Spleen (tissue), 11 donors: ENCODE results near the gene HIF3A. TPM values are rescaled to one million over a fixed set of nuclear protein-coding genes. Genes with fewer than 3 reads are reported as not detected.
A peak's percentile ranks its signal among the peaks of the same experiment; 100 is the strongest.

Source experiments
- DNase-seq: peaks from one replicate; pipeline ENCODE4 v3.0.0-alpha.2; 2020
- H3K27ac ChIP-seq, 8 donors: fragments of 200-600 bp; sonication (generic) in 7 of 8; 1 replicate in 4 of 8; 2 replicates in 4 of 8; pipeline versions ENCODE4 v1.5.0 to v1.8.0; 2016 to 2021; ENCODE audit warnings: inconsistent platforms in 4 of 8, mild to moderate bottlenecking in 4 of 8, moderate library complexity in 1 of 8
- H3K27me3 ChIP-seq, 7 donors: fragments of 200-600 bp; sonication (generic) in 6 of 7; replicated peaks in 1 of 7; 1 replicate in 4 of 7; 2 replicates in 3 of 7; pipeline versions ENCODE4 v1.5.0 to v1.8.0; 2016 to 2021; ENCODE audit warnings: inconsistent platforms in 3 of 7, mild to moderate bottlenecking in 1 of 7
- H3K36me3 ChIP-seq, 6 donors: fragments of 200-600 bp; sonication (generic) in 5 of 6; 1 replicate in 4 of 6; 2 replicates in 2 of 6; pipeline versions ENCODE4 v1.5.0 to v1.8.0; 2016 to 2021; ENCODE audit warnings: inconsistent platforms in 2 of 6
- H3K4me1 ChIP-seq, 6 donors: fragments of 200-600 bp; sonication (generic) in 5 of 6; 1 replicate in 3 of 6; 2 replicates in 3 of 6; pipeline versions ENCODE4 v1.5.0 to v1.8.0; 2016 to 2021; ENCODE audit warnings: inconsistent platforms in 3 of 6
- H3K4me3 ChIP-seq, 8 donors: fragments of 200-600 bp; sonication (generic) in 7 of 8; 1 replicate in 4 of 8; 2 replicates in 4 of 8; pipeline versions ENCODE4 v1.5.0 to v1.8.0; 2016 to 2021; ENCODE audit warnings: inconsistent platforms in 4 of 8, mild to moderate bottlenecking in 4 of 8, moderate library complexity in 2 of 8
- H3K9me3 ChIP-seq, 8 donors: fragments of 200-600 bp; sonication (generic) in 7 of 8; 1 replicate in 4 of 8; 2 replicates in 4 of 8; pipeline versions ENCODE4 v1.5.0 to v1.8.0; 2016 to 2021; ENCODE audit warnings: inconsistent platforms in 4 of 8
- CTCF ChIP-seq, 11 experiments: fragments of 200-600 bp in 7 of 11; fragments of 450-650 bp in 4 of 11; sonication (generic) in 4 of 11; IDR thresholded peaks in 8 of 11; conservative IDR thresholded peaks in 3 of 11; 1 replicate in 7 of 11; 2 replicates in 4 of 11; pipeline versions ENCODE4 v1.4.0 to v1.8.0; 2016 to 2021; ENCODE audit warnings: antibody characterized with exemption in 11 of 11, inconsistent platforms in 4 of 11, mild to moderate bottlenecking in 1 of 11
- POLR2A ChIP-seq, 3 donors: fragments of 450-650 bp; IDR thresholded peaks; one replicate each; pipeline ENCODE4 v1.5.1; 2017; ENCODE audit warnings: antibody characterized with exemption in 3 of 3, mild to moderate bottlenecking in 1 of 3
- POLR2AphosphoS5 ChIP-seq, 3 donors: sonication (generic); formaldehyde crosslinking; IDR thresholded peaks; one replicate each; pipeline ENCODE4 v1.5.1; 2017; ENCODE audit warnings: antibody characterized with exemption in 3 of 3
- WGBS, 5 donors: extraction: QIAGEN DNeasy Blood & Tissue Kit in 3 of 5; methylation state at CpG; one replicate each; pipeline versions ENCODE4 v1.1.5 to v1.1.7; 2013 to 2018; 5-methylcytosine and 5-hydroxymethylcytosine counted together
- intact Hi-C: fragments of 100-400 bp; cut with DNase I; formaldehyde crosslinking; loops from one replicate; pipeline ENCODE4 v1.15.0; 2023; ENCODE audit warnings: low total_unique reads
- polyA plus RNA-seq, 3 donors: library from polyadenylated mRNA; stranded (reverse); fragments of 200-250 nt; gene quantifications; one replicate each; pipeline ENCODE4 v1.2.1, GENCODE V29; 2013
- total RNA-seq, 7 donors: library from RNA; depleted of rRNA in 3 of 7; stranded (reverse); fragments of >200 nt in 3 of 7; fragmentation: NEBNext Ultra II Directional in 4 of 7; extraction: Animal tissue kit (Norgen Biotek cat#: 25700) in 4 of 7; gene quantifications; one replicate each; pipeline versions ENCODE4 v1.1.0 to v1.2.1, GENCODE V29; 2016 to 2021
- donor health status: healthy with polysubstance abuse.
- donor health status: DM: no; HTN: no; CAD: no; lungs with moderate emphysema.
- donor health status: DM: no; HTN: no; CAD: no.
- donor health status: Bipolar disorder and iron deficiency.
- donor health status: healthy.
- donor health status: DM: no; HTN: no; CAD: no.
- donor health status: DM: yes; HTN: yes; CAD: no.

The HIF3A gene
- total and polyA plus RNA-seq, 10 donors: 5.0 to 126 (median 78.5) TPM

GRCh38 chr19:46295401-46296201, 1.2 kb upstream of the HIF3A start:
- intact Hi-C loops: no loop called here
- Histone ChIP-seq H3K4me3 (no peak overlapping the region), H3K36me3 (no peaks in the 10 kb centered on the region), H3K27me3 (peaks cover 0 to 68% (median 9%) of the 10 kb centered on the region in 7 donors), H3K27ac (peak overlapping the region in 3 of 8 donors; percentile 84 to 90 (median 88)), H3K9me3 (peaks cover 0 to 8% (median 3%) of the 10 kb centered on the region in 8 donors), H3K4me1 (peaks cover 0 to 45% (median 23%) of the 10 kb centered on the region in 6 donors)
- WGBS, 5 donors: 62 to 83% (median 77%) methylated on average over 5 of the region's 5 CpGs
- TF ChIP-seq CTCF (IDR thresholded peaks at IDR 0.05 in 8 of 11, conservative IDR thresholded peaks at IDR 0.05 in 3 of 11): no peak
- no peak for TF ChIP-seq POLR2A (IDR thresholded peaks at IDR 0.05)
- no peak for TF ChIP-seq POLR2AphosphoS5 (IDR thresholded peaks at IDR 0.05)
- DNase-seq: no peak

GRCh38 chr19:46296202-46296480, 701 bp upstream of the HIF3A start:
- peaks cover 0 to 51% (median 25%) of the 10 kb centered on the region in 6 donors for H3K4me1 ChIP-seq
- DNase-seq: no peak
- peaks cover 0 to 73% (median 9%) of the 10 kb centered on the region in 7 donors for H3K27me3 ChIP-seq
- intact Hi-C loops: no loop called here
- no peak overlapping the region for H3K4me3 ChIP-seq
- WGBS, 5 donors: 48 to 63% (median 54%) methylated on average over 3 of the region's 3 CpGs
- no peaks in the 10 kb centered on the region for H3K36me3 ChIP-seq
- H3K27ac ChIP-seq: peak overlapping the region in 4 of 8 donors; percentile 84 to 93 (median 89)
- TF ChIP-seq POLR2AphosphoS5 (IDR thresholded peaks at IDR 0.05) (no peak), CTCF (IDR thresholded peaks at IDR 0.05 in 8 of 11, conservative IDR thresholded peaks at IDR 0.05 in 3 of 11) (no peak), POLR2A (IDR thresholded peaks at IDR 0.05) (no peak)
- H3K9me3 ChIP-seq: peaks cover 0 to 4% (median under 1%) of the 10 kb centered on the region in 8 donors

GRCh38 chr19:46297700-46298478, 1.0 kb downstream of the HIF3A start:
- Histone ChIP-seq H3K36me3 (no peaks in the 10 kb centered on the region), H3K9me3 (no peaks in the 10 kb centered on the region), H3K27me3 (peaks cover 0 to 70% (median 9%) of the 10 kb centered on the region in 7 donors), H3K27ac (peak overlapping the region; percentile 42 to 93 (median 84)), H3K4me1 (peaks cover 0 to 66% (median 28%) of the 10 kb centered on the region in 6 donors), H3K4me3 (peak overlapping the region; percentile 13 to 71 (median 35))
- DNase-seq: no peak
- 19 to 46% (median 40%) methylated on average over 15 to 19 of the region's 19 CpGs for WGBS, 5 donors
- intact Hi-C loops: no loop called here
- TF ChIP-seq CTCF (IDR thresholded peaks at IDR 0.05 in 8 of 11, conservative IDR thresholded peaks at IDR 0.05 in 3 of 11): peak in 2 of 11 experiments; percentile 36 to 37
- TF ChIP-seq POLR2AphosphoS5 (IDR thresholded peaks at IDR 0.05): peak; percentile 52 to 77 (median 68)
- TF ChIP-seq POLR2A (IDR thresholded peaks at IDR 0.05): no peak
